HG03439 (cell line): ENCODE measurements around the gene NAP1L4.

ENCODE experiments used
- ATAC-seq: cut with Tn5 transposase; IDR thresholded peaks from one replicate; pipeline ENCODE4 v1.9.1; 2021; ENCODE audit warnings: mild to moderate bottlenecking, moderate library complexity; ENCODE audit not compliant: unreplicated experiment

The NAP1L4 gene

DNA sequence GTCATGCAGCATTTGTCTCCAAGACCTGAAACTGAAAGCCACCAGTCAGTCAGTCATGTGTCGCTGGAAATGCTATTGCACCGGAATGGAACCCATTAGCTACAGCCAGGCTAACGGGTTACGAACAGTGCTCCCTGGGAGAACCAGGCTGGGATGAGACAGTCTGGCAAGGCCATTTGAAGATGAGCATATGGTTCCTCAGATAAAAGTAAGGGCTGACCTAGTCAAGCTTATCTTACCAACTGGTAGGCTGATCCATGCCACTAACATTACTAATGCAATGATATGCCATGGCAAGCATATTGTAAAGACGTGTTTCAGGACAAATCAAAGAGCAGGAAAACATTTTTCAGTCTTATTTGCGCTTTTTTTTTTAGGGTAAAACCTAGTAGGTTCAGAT lies 28.4 kb downstream of the NAP1L4 start:
- ATAC-seq, result no peak

DNA sequence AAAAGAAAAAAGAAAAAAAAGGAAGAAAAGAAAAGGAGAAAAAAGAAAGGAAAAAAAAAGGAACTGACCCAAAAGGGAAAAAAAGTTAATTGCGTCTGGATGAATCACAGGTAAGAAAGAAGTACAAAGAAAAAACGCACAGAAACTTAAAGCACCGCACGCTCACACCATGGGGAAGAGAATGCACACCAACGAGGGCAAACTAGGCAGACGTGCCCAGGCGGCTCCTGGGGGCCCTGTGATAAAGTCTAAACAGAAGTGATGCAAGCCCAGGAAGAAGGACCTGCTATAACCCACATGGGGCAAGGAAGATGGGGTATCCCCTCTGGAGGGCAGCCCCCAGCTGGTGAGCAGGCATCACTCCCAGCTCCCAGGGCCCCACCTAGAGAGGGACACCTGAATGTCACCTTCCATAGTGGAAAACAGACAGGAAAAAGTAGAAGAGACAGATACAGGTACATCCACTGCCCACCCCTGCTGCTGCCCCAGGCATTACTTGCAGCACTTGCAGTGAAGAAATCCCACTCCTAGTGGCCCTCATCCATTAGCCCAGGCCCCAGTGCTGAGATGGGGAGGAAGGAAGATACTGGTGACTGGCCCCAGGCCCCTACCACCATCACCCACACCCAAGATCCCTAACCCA lies 28.9 kb downstream of the NAP1L4 start:
- no peak for ATAC-seq

DNA sequence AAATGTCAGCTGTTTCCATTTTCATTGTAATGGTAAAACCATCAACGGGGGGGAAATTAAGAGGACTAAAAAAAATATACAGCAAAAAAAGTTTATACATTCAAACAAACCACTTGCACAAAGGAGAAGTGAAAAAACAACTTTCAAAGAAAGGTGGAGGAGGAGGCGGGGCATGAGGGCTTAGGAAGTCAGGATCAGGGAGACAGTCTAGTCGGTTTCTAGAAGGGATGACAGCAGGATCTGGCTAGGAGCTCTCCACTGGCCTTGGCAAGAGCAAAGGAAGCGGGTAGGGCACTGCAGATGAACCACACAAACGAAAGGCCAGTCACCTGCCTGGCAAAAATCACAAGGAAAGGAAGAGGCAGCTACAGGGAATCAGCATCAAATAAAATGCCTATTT lies 31.0 kb downstream of the NAP1L4 start:
- no peak for ATAC-seq

DNA sequence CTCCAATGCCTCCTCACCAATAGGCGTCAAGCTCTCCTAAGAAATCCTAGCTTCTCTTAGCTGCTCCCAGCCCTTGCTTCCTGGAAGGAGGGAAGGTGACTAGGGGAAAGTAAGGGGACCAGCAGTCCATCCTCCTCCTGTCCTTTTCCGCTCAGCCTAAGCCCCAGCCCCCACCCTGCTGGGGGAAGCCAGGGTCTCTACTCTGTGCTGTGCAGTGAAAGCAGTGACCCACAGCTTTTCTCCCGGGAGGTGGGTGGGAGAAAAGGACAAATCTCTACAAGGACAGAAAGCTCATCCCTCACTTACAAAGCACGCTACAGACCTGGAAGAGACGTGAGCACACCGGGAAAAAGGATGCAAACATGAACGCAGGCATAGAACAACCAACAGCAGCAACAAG lies 32.0 kb downstream of the NAP1L4 start:
- ATAC-seq, result no peak

DNA sequence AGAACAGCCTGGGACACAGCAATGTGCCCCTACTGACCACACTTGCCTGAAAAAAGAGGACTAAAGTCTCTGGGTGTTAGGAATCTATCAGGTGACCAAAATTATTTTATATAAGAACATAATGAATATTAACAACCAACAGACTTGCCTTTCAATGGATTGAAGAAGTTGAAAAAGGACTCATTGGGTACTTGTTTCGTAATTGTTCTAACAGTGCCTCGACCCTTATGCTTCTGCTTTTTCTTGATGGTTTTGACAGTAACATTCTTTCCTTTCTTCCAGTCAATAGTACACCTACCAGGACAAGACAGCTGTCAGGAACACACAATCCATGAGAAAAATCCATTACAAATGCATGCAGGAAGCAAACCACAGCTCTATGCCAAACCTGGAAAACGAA lies 33.9 kb downstream of the NAP1L4 start:
- ATAC-seq, result no peak

DNA sequence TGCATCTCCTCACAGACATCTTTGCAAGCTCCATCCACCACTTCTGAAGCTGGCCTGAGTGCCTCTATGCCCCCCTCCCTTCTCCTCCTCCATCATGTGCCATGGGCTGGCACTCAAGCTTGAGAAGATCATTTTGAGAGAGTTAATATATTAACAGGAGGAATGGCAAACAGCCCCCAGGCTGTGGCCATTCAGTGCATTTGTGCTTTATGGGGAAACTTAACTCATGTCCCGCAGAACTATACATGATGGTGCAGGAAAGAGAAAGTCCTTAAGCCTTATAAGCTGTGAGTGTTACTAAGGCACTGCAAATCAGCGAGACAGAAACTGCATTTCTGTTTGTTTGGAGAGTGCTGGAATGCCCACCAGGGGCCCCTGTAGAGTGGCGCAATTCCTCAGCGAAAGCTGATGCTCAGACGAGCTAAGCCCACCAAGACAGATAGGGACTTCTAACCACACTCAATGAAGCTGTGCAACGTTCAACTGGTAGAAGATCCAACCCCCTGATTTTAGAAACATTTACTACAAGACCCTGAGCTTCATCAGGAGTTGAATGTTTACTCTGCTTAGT lies 36.1 kb downstream of the NAP1L4 start:
- no peak for ATAC-seq

DNA sequence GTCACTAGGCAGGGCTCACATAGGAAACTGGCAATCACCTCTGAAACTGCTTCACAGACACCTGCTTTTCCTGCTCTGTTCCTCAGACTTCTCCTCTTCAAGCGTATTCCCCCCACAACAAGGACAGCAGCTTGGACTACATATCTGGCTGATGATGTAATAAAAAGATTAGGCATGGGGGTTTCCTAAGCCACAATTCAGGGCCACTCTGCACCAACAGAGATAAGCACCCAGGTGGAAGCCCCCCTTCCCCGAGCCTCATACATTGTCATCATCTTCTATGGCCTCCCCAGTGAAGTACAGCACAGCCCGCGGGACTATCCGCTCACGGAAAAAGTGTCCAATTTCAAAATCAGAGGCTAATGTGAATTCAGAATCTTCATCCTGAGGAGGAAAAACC lies 37.9 kb downstream of the NAP1L4 start:
- ATAC-seq, result no peak

DNA sequence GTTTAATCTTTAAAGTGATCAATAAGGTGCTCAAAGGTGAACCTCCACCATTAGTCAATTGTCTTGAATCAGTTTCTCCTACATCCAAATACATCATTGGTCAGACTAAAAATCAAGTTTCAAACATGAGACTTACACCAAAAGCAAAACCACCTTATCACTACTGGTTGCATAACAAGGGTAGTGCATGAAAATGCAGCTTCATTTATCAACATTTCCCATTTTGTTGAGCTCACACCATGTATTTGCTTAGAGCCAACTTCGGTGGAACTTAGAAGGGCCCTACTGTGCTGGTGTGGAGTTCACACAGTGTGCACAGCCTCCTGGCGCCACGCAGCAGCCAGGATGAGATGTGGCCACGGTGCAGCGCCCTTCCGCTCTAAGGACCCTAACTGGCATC lies 39.8 kb downstream of the NAP1L4 start:
- ATAC-seq, result no peak

DNA sequence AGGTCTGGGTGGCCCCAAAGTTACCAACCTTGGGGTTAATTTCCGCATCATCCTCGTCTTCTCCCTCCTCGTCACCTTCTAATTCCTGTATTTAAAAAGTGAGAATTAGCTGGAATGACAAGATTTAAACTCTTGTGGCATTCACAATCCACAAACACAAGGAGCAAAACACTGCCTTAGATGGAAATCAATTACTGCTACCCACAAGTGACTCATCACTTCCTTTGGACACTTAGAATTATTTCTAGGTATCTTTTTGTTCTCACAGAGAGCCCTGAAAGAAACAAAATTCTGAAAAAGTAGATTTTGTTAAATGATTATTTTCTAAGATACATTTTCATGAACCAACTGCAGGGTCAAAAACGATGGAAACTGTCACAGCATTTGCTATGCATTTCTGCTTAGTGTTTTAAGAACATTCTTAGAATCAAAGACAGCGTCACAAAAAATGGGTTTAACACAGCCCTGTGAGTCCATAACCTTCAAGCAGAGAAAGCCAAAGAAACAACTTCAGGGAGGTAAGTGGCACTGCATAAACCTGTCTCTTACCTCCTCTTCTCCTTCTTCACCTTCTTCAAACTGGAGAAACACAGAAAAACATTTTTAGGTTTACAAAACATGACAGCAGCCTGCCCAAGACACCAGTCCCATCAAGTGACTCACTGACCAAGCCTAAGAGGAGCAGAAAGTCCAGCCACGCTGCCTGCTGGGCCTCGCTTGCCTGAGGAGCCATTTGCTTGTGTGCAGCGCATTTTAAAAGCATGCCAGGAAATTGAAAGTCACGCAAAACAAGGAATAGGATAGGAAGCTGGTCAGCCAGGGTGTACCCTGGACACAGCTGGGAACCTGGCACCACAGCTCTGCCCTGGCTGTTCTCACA lies 40.7 kb downstream of the NAP1L4 start:
- no peak for ATAC-seq

DNA sequence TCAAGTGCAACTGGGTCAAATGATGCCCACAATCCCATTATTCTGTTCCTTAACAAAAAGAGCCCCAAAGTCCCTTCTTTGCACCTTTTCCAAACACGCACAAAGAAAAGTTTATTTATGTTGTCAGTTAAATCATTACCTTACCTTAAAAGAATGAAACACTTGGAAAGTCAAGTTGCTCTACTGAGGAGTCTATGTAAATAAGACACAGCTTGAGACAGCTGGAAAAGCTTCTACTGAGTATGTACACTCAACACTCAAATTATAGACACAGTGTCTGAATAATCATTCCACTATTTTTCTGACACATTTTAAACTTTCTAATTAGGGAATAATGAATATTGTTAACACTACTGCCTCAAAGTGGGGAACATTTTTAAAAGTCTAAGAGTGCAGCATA lies 41.3 kb downstream of the NAP1L4 start:
- ATAC-seq, result no peak

DNA sequence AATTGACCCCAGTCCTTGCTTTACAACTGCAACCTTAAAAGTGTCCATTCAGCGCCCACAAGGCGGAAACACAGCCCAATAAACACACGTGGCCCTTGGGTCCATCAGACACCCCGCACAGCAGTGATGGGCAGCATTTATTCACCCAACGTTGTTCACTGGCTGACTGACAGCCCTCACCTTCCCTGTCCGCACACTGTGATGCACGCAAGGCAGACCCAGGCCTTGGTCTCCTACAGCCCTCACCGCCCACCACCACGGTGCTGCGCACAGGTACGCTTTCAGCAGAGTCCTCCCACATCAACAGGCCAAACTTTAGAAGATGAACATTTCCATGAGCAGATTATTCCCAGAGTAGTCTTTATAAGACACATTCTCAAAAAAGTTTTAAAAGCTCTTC lies 42.2 kb downstream of the NAP1L4 start:
- ATAC-seq, result no peak

DNA sequence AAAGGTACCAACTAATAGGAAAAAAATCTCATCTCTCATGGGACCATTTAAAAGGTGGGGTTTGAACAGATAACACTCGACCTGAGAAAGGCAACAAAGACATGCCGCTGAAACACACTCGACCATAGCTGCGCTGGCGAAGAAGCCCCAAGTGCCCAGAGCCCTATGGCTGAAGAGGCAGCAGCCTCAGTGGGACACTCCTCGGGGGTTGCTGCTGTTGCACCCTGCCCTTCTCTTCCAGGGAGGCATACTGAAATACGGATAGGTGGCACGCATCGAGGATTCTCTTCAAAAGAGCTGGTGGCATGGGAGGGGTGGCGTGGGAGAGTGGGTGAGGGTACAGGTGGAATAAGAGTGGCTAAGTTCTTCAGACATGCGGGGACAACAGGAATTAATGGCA lies 44.4 kb downstream of the NAP1L4 start:
- ATAC-seq, result no peak

DNA sequence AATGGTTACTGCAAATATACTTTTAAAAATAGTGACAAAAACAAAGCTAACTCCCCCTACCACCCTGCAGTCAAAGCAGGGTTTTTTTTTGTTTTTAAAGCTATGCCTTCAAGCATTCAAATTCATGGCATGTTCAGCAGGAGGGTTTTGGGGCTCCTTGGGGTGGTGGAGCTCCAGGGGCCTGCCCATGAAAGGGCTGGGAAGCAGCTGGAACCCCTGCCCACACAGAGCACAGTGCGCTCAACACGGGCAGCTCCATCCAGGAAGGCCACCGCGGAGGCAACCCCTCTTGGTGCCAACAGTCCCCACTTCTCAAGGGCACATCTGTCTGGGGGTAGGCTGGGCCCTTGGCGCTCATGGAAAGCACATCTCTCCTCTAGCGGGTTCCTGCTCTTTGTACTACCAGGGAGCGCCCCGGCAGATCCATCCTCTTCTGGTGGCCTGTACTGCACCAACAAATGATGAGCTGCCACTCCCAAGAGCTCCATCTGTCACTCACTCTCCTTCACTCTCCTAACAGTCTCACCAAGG lies 46.3 kb downstream of the NAP1L4 start:
- ATAC-seq, result no peak

DNA sequence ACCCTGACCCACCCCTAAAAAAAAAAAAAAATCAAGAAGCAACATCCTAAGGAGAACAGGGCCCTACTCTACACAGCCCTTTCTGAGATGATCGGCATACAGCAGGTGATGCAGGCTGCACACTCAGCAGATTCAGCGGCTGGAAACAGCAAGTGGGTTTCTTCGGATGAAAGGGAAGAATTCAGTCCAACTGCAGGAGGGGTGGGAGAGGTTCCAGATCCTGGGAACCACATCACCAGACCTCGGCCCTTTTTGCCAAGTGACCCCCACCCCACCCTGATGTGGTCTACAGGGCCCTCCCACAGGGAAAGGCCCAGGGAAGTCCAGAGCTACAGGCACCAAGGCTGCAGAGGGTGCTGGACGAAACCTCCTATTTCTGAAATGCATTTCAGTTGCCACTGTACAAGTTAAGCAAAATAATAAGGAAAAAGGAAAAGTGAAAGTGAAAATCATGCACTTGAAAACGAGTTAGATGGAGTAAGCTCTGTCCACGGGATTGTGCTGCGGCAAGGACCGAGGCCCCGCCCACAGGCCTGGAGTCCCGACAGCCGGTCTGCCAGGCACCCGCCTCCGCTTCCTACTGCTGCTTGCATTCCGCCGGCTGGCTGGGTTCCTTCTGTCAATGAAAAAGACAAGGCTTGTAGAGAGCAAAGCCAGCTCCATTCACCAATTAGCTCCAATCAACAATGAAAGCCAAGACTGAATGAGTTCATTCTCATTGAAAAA lies 46.9 kb downstream of the NAP1L4 start:
- no peak for ATAC-seq

DNA sequence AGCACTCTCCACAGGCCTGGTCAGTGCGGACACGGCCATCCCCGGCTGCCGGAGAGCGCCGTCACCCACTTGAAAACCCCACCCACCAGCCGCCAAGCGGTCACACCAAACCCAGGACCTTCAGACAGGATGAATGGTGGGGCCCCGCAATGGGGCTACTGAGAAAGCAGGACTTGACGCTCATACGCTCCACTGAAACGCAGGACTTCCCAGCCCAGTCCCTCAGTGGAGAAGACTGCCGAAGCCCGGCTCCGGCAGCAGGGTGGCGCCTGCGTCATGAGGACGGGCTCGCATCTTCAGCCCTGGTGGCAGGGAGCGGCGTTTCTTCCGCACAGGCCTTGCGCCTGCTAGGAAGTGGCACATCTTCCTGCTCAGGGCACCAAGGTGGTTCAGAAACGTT lies 47.6 kb downstream of the NAP1L4 start:
- ATAC-seq, result no peak

DNA sequence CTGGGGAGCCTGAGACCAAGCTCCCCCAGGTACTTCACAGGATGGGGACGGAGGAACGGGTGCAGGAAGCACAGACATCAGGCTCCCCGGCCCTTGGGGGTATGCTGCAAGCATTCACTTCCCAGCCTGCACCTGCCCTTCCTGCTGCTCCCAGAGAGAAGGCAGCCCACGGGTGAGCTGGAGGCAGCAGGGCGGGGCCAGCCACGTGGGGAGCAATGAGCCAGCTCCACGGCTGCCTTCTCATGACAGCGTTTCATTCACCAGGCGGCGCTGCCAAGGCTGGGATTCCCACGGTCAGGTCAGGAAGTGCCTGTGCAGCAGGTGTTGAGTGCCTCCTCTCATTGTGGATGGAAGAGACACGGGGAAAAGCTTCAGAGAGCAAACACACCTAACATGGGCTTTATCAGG lies 48.4 kb downstream of the NAP1L4 start:
- ATAC-seq, result no peak

DNA sequence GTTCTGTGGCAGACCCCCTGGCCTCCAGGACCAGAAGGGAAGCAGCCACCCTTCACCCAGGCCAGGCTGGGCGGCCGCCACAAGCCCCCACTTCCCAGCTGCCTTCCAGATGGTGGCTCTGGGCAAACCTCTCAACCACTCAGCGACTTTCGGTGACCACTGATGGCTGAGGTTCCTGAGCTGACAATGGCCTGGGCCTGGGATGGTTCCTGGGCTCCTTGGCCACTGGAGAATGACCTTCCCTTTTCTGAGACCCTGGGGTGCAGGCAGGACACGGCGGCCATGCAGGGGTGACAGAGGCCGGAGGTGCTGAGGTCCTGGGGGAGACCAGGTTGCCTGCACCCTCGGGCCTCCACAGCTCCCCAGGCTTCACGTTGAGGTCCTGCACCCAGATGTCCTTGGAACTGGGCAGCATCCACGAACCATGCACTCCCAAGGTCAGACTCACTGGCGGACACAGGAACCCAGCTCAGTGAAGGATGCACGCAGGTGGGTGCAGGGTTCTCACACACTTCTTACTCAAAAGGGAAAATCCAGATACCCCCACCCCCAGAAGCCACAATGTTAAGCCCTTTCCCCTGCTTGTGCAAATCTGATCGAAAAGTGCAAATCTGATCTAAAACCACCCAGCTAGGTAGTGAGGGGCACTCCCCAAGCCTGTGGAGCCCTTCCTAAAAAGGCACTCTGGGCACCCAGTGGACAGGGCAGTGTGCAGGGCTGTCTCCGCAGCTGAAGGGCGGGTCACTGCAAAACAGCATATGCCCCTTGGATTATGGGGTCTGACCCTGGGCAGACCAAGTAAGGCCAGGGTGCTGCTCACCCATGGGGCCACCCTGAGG lies 49.0 kb downstream of the NAP1L4 start:
- ATAC-seq, result no peak

DNA sequence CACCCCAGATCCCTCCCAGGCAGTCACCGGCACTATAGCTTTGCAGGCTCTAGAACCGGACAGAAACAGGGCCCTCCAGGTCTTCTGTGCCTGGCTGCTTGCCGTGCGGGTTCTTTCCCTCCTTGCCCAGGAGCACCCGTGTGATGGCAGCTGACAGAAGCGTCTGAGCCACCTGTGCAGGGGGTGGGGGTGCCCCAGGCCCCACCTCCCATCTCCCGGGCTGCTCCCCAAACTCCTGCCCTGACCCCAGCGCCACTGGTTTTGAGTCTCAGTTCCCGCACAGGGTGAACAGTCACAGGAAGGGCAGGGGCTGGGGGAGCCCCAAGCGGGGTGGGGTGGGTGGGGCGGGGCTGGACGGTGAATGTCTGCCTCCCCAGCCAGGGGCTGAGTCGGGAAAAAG lies 49.7 kb downstream of the NAP1L4 start:
- ATAC-seq, result no peak

DNA sequence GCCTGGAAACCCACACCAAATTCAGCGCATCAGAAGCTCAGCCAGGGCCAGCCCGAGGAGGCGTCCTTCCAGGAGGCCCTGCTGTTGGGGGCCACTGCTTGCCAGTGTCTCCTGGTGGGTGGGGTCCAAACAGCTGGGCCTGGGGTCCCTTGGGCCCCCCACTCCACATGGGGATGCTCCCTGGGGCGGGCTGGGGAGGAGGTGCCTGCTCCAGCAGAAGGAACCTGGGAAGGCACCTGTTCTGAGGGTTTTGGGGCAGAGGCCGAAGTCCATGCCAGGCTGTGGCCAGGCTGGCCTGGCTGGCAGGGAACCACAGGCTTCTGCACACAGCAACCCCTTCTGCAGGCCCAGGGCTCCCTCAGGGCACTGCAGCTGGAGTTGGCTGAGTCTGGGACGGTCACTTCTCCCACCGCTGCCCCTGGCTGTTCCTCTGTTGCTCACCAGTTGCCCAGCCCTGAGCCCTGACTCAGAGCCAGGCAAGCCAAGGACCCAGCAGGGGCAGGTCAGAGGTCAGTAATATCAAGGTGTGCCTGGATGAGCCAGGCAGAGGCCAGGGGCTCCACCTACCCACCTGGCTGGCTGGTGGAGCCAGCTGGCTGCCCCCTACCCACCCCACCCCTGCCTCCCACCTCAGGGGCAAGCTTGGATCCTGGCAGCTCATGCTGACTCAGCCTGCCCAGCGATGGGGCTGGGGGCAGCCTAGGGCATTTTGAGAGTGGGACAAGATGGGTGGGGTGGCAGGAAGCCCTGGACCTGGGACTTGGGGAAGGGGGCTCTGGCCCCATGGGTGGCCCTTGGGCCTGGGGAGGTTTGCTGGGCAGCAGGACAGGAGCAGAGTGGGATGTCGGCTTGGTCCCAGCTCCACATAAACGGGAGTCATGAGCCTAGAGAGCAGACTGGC lies 51.0 kb downstream of the NAP1L4 start:
- no peak for ATAC-seq
